B cell (primary cell): ENCODE data around the gene FSTL3.

Experiments
- CTCF ChIP-seq: fragments of 200-600 bp; IDR thresholded peaks from one replicate; pipeline ENCODE4 v1.8.0; 2022; ENCODE audit warnings: antibody characterized with exemption, mild to moderate bottlenecking
- EZH2 ChIP-seq: IDR thresholded peaks from 2 replicates; pipeline ENCODE4 v1.6.1; 2012; ENCODE audit warnings: borderline replicate concordance, low read depth, mild to moderate bottlenecking, moderate library complexity, low read length; ENCODE audit not compliant: insufficient read depth, poor library complexity, severe bottlenecking

GRCh38 chr19:660793-661426, 15.3 kb upstream of the FSTL3 start:
- TF ChIP-seq CTCF = no peak
- TF ChIP-seq EZH2 = no peak
